ENCODE measurements around the gene ZBTB7A.

The ZBTB7A gene

DNA sequence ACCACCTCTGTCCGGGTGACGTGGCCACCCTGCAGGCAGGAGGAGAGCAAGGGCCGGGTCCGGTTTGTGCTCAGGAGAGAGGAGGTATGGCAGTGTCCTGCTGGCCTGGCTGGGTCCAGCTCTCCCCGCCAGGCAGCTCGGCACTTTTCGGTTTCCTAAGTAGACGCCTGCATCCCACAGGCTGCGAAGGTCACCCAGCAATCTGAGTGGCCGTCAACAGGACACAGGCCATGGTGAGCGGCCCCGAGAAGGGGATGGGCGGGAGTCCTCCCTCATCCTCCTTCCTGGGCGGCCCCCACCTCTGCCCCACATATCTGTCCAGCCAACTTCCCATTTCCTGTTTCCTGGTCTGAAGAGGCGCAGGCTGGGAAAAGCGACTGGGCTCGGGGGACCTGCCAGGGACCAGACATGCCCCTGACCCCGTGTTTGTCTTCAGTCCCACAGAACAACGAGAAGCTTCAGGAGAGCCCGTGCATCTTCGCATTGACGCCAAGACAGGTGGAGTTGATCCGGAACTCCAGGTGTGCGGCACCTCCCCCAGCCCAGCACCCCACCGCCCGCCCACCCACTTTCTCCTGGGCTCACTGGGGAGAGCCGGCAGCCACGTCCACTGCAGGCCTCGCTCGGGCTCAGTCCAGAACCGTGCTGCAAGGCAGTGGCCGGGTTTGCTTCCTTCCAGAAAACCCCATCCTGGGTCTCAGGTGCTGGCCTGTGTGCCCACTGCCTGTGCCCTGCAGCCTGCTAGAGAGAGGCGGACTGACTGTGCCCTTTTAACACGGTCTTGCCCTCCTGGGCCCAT is 42.9 kb downstream of the ZBTB7A start:
- Histone ChIP-seq H3K27me3 (ENCODE audit: insufficient read depth, poor library complexity, severe bottlenecking) (no peaks in the 10 kb centered on the region), H3K4me3 (replicated peaks; ENCODE audit: insufficient read depth, low read length) (no peak overlapping the region), H3K27ac (replicated peaks) (no peak overlapping the region)
- TF ChIP-seq, protein P1, sequence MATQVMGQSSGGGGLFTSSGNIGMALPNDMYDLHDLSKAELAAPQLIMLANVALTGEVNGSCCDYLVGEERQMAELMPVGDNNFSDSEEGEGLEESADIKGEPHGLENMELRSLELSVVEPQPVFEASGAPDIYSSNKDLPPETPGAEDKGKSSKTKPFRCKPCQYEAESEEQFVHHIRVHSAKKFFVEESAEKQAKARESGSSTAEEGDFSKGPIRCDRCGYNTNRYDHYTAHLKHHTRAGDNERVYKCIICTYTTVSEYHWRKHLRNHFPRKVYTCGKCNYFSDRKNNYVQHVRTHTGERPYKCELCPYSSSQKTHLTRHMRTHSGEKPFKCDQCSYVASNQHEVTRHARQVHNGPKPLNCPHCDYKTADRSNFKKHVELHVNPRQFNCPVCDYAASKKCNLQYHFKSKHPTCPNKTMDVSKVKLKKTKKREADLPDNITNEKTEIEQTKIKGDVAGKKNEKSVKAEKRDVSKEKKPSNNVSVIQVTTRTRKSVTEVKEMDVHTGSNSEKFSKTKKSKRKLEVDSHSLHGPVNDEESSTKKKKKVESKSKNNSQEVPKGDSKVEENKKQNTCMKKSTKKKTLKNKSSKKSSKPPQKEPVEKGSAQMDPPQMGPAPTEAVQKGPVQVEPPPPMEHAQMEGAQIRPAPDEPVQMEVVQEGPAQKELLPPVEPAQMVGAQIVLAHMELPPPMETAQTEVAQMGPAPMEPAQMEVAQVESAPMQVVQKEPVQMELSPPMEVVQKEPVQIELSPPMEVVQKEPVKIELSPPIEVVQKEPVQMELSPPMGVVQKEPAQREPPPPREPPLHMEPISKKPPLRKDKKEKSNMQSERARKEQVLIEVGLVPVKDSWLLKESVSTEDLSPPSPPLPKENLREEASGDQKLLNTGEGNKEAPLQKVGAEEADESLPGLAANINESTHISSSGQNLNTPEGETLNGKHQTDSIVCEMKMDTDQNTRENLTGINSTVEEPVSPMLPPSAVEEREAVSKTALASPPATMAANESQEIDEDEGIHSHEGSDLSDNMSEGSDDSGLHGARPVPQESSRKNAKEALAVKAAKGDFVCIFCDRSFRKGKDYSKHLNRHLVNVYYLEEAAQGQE (IDR thresholded peaks at IDR 0.05; ENCODE audit: insufficient replicate concordance, low read depth): no peak
- TF ChIP-seq POLR2AphosphoS5 (IDR thresholded peaks at IDR 0.05; ENCODE audit: low read depth) (no peak), GABPA (IDR thresholded peaks at IDR 0.05; ENCODE audit: low read depth) (no peak)
- DNase-seq (ENCODE audit: low read depth in 1 of 2, low spot score in 1 of 2): no peak

GRCh38 chr19:4019578-4019977 is 47.1 kb downstream of the ZBTB7A start:
- H3K27ac ChIP-seq (replicated peaks): no peak overlapping the region
- H3K27me3 ChIP-seq (ENCODE audit: insufficient read depth, poor library complexity, severe bottlenecking): no peaks in the 10 kb centered on the region
- no peak overlapping the region for H3K4me3 ChIP-seq (replicated peaks; ENCODE audit: insufficient read depth, low read length)
- DNase-seq (ENCODE audit: low read depth in 1 of 2, low spot score in 1 of 2): no peak
- TF ChIP-seq CTCF (IDR thresholded peaks at IDR 0.05; ENCODE audit: insufficient read depth, low read length) (no peak), SPI1 (IDR thresholded peaks at IDR 0.05; ENCODE audit: borderline replicate concordance, low read depth) (no peak)

GRCh38 chr19:4018775-4019504 is 47.8 kb downstream of the ZBTB7A start:
- DNase-seq (ENCODE audit: low read depth in 1 of 2, low spot score in 1 of 2): no peak
- Histone ChIP-seq H3K4me3 (replicated peaks; ENCODE audit: insufficient read depth, low read length) (no peak overlapping the region), H3K27me3 (ENCODE audit: insufficient read depth, poor library complexity, severe bottlenecking) (no peaks in the 10 kb centered on the region), H3K27ac (replicated peaks) (no peak overlapping the region)
- no peak for TF ChIP-seq CTCF (IDR thresholded peaks at IDR 0.05; ENCODE audit: insufficient read depth, low read length)
- TF ChIP-seq, protein P1 (IDR thresholded peaks at IDR 0.05; ENCODE audit: insufficient replicate concordance, low read depth): no peak
- TF ChIP-seq POLR2AphosphoS5 (IDR thresholded peaks at IDR 0.05; ENCODE audit: low read depth): no peak
- TF ChIP-seq SPI1 (IDR thresholded peaks at IDR 0.05; ENCODE audit: borderline replicate concordance, low read depth): no peak
- TF ChIP-seq GABPA (IDR thresholded peaks at IDR 0.05; ENCODE audit: low read depth): no peak

- Histone ChIP-seq H3K27me3 (ENCODE audit: insufficient read depth, poor library complexity, severe bottlenecking) (no peaks in the 10 kb centered on the region), H3K27ac (replicated peaks) (no peak overlapping the region), H3K4me3 (replicated peaks; ENCODE audit: insufficient read depth, low read length) (no peak overlapping the region)
- TF ChIP-seq SPI1 (IDR thresholded peaks at IDR 0.05; ENCODE audit: borderline replicate concordance, low read depth) (no peak), CTCF (IDR thresholded peaks at IDR 0.05; ENCODE audit: insufficient read depth, low read length) (no peak), GABPA (IDR thresholded peaks at IDR 0.05; ENCODE audit: low read depth) (no peak)
- no peak for DNase-seq (ENCODE audit: low read depth in 1 of 2, low spot score in 1 of 2)
Observed at GRCh38 chr19:4018140-4018613, 48.5 kb downstream of the ZBTB7A start.

All from HL-60 (cell line).